ENCODE measurements around the gene RDM1. TPM values are rescaled to one million over a fixed set of nuclear protein-coding genes. Genes with fewer than 3 reads are reported as not detected.

RDM1 gene
- total and polyA plus RNA-seq, 2 of the 4 experiments (the other 2 are of a cell fraction): 0.18 TPM; not detected in 1

- Histone ChIP-seq H3K56ac (ENCODE audit: extremely low read depth, insufficient read depth, low read length) (no peak overlapping the region), H4K8ac (ENCODE audit: low read depth in 2 of 2, low read length in 2 of 2) (no peak overlapping the region), H3K18ac (ENCODE audit: low read depth, low read length) (no peak overlapping the region), H2AFZ (replicated peaks; ENCODE audit: low read length, poor library complexity) (no peak overlapping the region), H2AK9ac (replicated peaks; ENCODE audit: low read depth, low read length, poor library complexity) (no peak overlapping the region), H2BK15ac (ENCODE audit: low read depth, low read length) (no peak overlapping the region), H4K91ac (ENCODE audit: insufficient read depth, low read depth, low read length) (no peak overlapping the region), H2BK20ac (ENCODE audit: low read depth, low read length) (no peak overlapping the region), H3K27me3 (ENCODE audit: control insufficient read depth, insufficient read depth, low read length) (peaks cover 4% of the 10 kb centered on the region; the same call in 1 of the 2 replicates), H4K20me1 (ENCODE audit: insufficient read depth, low read length) (no peaks in the 10 kb centered on the region; the same call in 1 of the 2 replicates), H3K9me3 (ENCODE audit: control insufficient read depth, insufficient read depth, low read length) (no peaks in the 10 kb centered on the region), H3K36me3 (ENCODE audit: control insufficient read depth, insufficient read depth, low read length) (no peaks in the 10 kb centered on the region), H4K5ac (ENCODE audit: low read depth, low read length) (no peak overlapping the region), H3K4me3 (ENCODE audit: insufficient read depth, low read depth, low read length) (no peak overlapping the region), H3K27ac (ENCODE audit: insufficient read depth, low read length) (no peak overlapping the region), H3K14ac (replicated peaks; ENCODE audit: low read depth, low read length) (no peak overlapping the region), H3K79me1 (ENCODE audit: low read depth in 1 of 2, low read length in 2 of 2) (no peaks in the 10 kb centered on the region), H3K9ac (ENCODE audit: low read depth, low read length) (no peak overlapping the region), H3K4me2 (ENCODE audit: low read depth, low read length) (no peak overlapping the region), H3K23ac (ENCODE audit: low read depth, low read length) (no peak overlapping the region), H2AK5ac (ENCODE audit: low read depth, low read length) (no peak overlapping the region), H2BK5ac (ENCODE audit: low read depth, low read length, poor library complexity, severe bottlenecking) (no peak overlapping the region), H3K4me1 (ENCODE audit: control insufficient read depth, insufficient read depth, low read length) (no peaks in the 10 kb centered on the region), H2BK120ac (ENCODE audit: low read depth, low read length) (no peak overlapping the region), H3K9me1 (ENCODE audit: insufficient read depth, low read length) (no peaks in the 10 kb centered on the region; the same call in 1 of the 2 replicates), H3K4ac (ENCODE audit: low read depth, low read length) (no peak overlapping the region)
- ChIA-PET POLR2A (ENCODE audit: unreplicated experiment) (no interaction called here), CTCF (no interaction called here)
- WGBS, 2 experiments (ENCODE audit: extremely low coverage in 2 of 2, insufficient read length in 1 of 2): 100% methylated on average over 1 of the region's 5 CpGs; no CpG with 5 or more reads in 1 of the 2 experiments
- in situ Hi-C loops (cut with MboI; ENCODE audit: low sequenced_read_pairs): no loop called here
- intact Hi-C loops (cut with micrococcal nuclease): no loop called here
- dilution Hi-C loops (cut with HindIII; ENCODE audit: low sequenced_read_pairs, unreplicated experiment): no loop called here
- no peak for TF ChIP-seq CHD1 (IDR thresholded peaks at IDR 0.05; ENCODE audit: low read depth, low read length)
- TF ChIP-seq CTCF (conservative IDR thresholded peaks at IDR 0.05; ENCODE audit: low read depth, low read length): no peak
- no peak for TF ChIP-seq BHLHE40 (IDR thresholded peaks at IDR 0.05; ENCODE audit: low read depth, low read length)
- TF ChIP-seq, protein P1, sequence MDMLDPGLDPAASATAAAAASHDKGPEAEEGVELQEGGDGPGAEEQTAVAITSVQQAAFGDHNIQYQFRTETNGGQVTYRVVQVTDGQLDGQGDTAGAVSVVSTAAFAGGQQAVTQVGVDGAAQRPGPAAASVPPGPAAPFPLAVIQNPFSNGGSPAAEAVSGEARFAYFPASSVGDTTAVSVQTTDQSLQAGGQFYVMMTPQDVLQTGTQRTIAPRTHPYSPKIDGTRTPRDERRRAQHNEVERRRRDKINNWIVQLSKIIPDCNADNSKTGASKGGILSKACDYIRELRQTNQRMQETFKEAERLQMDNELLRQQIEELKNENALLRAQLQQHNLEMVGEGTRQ (IDR thresholded peaks at IDR 0.05; ENCODE audit: low read depth, low read length): no peak
- no peak for TF ChIP-seq ELK1 (IDR thresholded peaks at IDR 0.05; ENCODE audit: borderline replicate concordance, low read depth, low read length)
- TF ChIP-seq MXI1 (IDR thresholded peaks at IDR 0.05; ENCODE audit: borderline replicate concordance, low read depth, low read length): no peak
- TF ChIP-seq MAZ (IDR thresholded peaks at IDR 0.05; ENCODE audit: borderline replicate concordance, low read depth, low read length): no peak
- no peak for TF ChIP-seq FOS (IDR thresholded peaks at IDR 0.05; ENCODE audit: low read depth, low read length)
- TF ChIP-seq RCOR1 (IDR thresholded peaks at IDR 0.05; ENCODE audit: insufficient replicate concordance, low read length): no peak
- no peak for TF ChIP-seq SMC3 (IDR thresholded peaks at IDR 0.05; ENCODE audit: low read depth, low read length)
- no peak for TF ChIP-seq MAFK (IDR thresholded peaks at IDR 0.05; ENCODE audit: low read depth, low read length)
- no peak for TF ChIP-seq NFE2L2 (IDR thresholded peaks at IDR 0.05; ENCODE audit: low read depth, low read length)
- no peak for TF ChIP-seq RAD21 (IDR thresholded peaks at IDR 0.05; ENCODE audit: low read length)
- no peak for TF ChIP-seq RFX5 (IDR thresholded peaks at IDR 0.05; ENCODE audit: low read depth, low read length)
- TF ChIP-seq POLR2A (IDR thresholded peaks at IDR 0.05; ENCODE audit: low read depth, low read length): no peak
- no peak for TF ChIP-seq CEBPB (IDR thresholded peaks at IDR 0.05; ENCODE audit: low read depth, low read length)
- no TSS peak for BruUV-seq (replicated peaks)
- DNase-seq (no peak), ATAC-seq (ENCODE audit: low read depth) (no peak)
Observed at GRCh38 chr17:35906191-35906925, 24.2 kb downstream of the RDM1 start.
